ENCODE measurements around the gene CLEC9A.
"Not testable (repeated sequence)": the region's sequence is repeated elsewhere in the genome, so short reads cannot be mapped to it uniquely, and the experiment has no call there.

The CLEC9A gene

DNA sequence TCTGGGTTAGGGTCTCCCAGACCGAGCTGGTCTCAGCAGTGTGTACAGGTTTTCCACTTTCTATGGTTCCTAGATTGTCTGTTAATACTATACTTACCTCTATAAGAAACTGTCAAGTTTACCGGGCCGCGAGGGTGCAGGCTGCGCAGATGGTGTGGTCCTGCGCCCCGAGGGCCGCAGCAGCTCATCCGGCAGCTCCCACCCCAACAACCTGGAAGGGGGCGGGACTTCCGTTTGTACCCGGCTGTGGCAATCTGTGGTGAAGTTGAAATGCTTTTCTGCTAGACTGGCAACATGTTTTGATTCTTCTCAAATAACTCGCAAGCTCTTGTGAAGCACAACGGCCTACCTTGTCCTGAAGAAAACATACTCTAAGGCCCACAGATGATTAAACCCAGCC is at the start of gene CLEC9A:
Gene CLEC9A (plus strand): TSS at position 237 of the 400 bp plus-strand sequence. CDS start 22,006 bp downstream, outside the sequence.
- DNase-seq (ENCODE audit: low read depth in 2 of 2): no peak

- no peak for DNase-seq (ENCODE audit: low read depth in 2 of 2)
Measured at GRCh38 chr12:9991876-9992275, 38.6 kb upstream of the CLEC9A start.

DNA sequence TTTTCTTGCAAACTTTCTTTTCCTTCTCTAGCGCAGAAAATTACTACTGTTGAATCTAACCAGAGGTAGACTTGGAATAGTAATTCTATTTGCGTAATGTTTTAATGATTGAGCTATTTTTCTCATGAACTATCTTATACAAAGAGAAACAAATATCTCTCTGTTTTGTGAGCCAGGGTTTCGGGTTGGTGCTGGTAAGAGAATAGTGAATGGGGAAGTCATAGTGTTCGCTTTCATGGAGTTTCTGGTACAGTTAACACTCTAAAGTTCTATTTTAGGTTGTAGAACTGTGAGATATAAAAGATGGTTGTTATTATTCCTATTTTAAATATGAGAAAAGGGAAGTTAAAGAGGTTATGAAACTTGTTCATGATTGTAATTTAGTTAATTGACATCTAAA is 38.2 kb upstream of the CLEC9A start:
- no peak for DNase-seq (ENCODE audit: low read depth in 2 of 2)

DNA sequence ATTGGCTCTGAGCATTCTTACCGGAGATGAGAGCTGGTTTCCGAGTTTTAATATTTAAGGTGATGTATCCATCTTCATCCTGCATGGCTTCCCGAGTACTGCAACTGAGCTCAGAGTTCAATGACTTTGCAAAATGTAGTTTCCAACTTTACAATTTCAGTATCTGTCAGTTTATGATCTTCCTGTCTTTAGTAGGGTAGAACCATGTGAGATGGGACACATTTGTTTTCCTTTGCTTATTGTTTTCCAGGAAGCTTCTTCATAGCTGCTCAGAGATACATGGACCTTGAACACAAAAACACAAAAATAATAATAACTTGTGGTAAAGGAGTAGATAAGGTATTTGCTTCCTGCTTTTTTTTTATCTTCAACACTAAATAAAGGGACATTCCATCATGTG is 31.5 kb upstream of the CLEC9A start, which contains the start of gene CLEC1B:
Gene CLEC1B (minus strand): TSS at position 106 of the 400 bp plus-strand sequence. CDS start 21 bp downstream, at position 85.
- DNase-seq (ENCODE audit: low read depth in 2 of 2): no peak

- DNase-seq (ENCODE audit: low read depth in 2 of 2): no peak
Measured at GRCh38 chr12:10001171-10001776, 29.2 kb upstream of the CLEC9A start.

DNA sequence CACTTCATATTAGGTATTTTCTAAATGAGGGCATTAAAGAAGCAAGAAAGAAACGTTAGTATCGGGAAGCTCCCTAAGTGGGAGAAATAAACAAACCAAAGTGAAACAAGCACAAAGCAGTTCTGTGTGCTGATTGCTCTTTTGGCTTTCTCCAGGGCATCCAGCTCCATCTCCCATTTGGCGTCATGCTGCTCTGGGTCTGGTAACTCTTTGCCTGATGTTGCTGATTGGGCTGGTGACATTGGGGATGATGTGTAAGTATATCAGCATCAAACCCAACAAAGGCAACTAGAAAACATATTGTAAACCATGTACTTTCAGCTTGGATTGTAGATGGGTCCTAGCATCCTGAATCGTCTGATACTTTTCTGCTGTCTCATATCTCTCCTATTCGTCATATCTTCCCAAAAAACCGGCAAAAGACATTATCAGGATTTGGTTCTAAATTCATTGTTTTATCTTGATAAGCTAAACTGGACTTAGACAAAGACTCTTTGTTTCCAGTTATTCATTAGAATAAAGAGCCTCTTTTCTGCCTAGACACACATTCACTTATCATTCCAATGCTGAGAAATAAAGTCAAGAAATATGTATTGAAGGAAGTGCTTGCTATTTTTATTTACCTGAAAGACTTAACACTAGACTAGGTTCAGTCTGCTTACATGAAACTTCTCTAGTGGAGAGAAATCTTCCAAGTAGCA is 17.7 kb upstream of the CLEC9A start:
- DNase-seq (ENCODE audit: low read depth in 2 of 2): no peak

GRCh38 chr12:10015450-10015849 is 15.0 kb upstream of the CLEC9A start:
- DNase-seq (ENCODE audit: low read depth in 2 of 2): no peak

DNA sequence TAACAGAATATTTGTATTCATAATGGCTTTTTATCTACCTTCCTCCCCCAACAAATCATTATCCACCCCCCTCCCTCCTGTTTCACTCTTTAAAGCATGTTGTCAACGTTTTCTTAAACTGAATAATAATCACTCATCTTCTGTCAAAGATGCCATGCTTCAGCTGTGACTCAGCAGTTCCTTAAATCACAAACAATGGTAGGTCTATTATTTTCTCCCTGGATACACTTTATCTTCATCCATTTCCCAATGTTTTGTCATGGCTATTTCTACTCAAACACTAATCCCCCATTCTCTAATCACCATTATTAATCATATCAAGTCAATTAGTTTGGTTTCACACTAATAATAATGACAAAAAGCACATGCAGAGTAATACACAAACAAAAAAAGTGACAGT is 13.6 kb upstream of the CLEC9A start:
- no peak for DNase-seq (ENCODE audit: low read depth in 2 of 2)

GRCh38 chr12:10018386-10018785 is 12.1 kb upstream of the CLEC9A start:
- no peak for DNase-seq (ENCODE audit: low read depth in 2 of 2)

DNA sequence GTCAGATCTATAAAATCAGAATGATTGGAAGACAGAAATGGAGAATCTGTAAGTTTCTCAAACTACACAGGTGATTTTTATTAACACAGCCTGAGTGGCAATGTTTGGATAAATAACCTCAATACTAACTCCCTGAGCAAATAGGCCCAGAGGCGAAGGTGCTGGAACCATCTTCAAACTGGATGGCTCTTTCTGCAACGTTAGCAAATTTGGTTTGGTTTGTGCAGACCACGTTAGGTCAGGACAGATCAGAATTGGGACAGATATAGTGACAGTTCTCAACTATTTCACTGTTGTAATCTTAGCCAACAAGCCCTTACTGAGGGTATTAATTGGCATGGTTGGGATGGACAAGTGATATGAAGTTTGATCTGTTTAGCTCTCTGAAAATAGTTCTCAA is 9.1 kb upstream of the CLEC9A start:
- no peak for DNase-seq (ENCODE audit: low read depth in 2 of 2)

DNA sequence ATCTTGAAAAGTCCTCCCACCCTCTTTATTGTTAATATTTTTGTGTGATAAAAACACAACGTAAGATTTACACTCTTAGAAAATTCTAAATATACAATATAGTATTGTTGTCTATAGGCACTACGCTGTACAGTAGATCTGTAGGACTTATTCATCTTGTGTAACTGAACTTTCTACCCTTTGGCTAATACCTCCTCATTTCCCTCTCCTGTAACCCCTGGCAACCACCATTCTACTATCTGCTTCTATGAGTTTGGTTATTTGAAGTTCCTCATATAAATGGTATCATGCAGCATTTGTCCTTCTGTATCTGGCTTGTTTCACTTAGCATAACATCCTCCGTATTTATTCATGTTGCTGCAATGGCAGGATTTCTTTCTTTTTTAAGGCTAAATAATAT is 5.2 kb upstream of the CLEC9A start:
- no peak for DNase-seq (ENCODE audit: low read depth in 2 of 2)

DNA sequence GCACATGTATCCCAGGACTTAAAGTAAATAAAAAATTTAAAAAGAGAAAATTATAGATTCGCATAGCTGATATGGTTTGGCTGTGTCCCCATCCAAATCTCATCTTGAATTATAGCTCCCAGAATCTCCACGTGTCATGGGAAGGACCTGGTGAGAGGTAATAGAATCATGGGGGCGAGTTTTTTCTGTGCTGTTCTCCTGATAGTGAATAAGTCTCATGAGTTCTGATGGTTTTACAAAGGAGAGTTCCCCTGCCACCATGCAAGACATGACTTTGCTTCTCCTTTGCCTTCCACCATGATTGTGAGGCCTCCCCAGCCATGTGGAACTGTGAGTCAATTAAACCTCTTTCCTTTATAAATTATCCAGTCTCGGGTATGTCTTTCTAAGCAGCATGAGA is 3.8 kb upstream of the CLEC9A start:
- DNase-seq (ENCODE audit: low read depth in 2 of 2): not testable (repeated sequence)

DNA sequence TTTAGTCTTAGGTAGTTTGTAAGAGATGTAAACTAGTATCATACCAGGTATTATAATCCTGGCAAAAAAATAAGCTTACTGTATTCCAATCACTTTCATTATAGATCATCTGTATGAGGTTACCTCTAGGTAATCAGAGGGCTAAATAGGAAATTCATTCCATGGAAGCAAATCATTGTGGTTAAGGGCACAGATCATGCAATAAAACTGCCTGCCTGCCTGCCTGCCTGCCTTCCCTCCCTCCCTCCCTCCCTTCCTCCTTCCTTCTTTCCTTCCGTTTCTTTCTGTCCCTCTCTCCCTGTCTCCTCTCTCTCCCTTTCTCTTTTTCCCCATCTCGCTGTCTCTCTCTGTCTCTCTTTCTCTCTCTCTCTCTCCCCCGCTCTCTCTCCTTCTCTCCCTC is 3.2 kb upstream of the CLEC9A start:
- DNase-seq (ENCODE audit: low read depth in 2 of 2): no peak

- DNase-seq (ENCODE audit: low read depth in 2 of 2): no peak
Measured at GRCh38 chr12:10027721-10028120, 2.8 kb upstream of the CLEC9A start.

DNA sequence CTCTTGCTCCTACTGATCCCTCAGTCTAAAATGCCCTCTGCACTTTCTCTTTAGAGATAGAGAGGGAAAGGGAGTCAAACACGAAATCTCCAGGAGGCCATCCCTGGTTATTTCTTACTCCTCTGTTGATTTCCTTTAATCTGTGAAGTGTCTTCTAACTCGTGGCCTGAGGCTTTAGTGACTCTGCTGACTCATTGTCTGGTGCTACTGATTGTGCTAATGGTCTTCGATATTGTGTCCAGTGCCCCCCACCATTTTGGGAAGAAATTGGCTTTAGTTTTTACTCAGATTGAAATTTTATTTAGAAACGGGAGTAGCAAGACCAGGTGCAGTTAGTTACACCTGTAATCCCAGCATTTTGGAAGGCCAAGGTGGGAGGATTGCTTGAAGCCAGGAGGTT is 839 bp downstream of the CLEC9A start:
- no peak for DNase-seq (ENCODE audit: low read depth in 2 of 2)

- DNase-seq (ENCODE audit: low read depth in 2 of 2): no peak
Measured at GRCh38 chr12:10031771-10032175, 1.3 kb downstream of the CLEC9A start.

GRCh38 chr12:10033783-10034545 is 3.5 kb downstream of the CLEC9A start:
- no peak for DNase-seq (ENCODE audit: low read depth in 2 of 2)

GRCh38 chr12:10042167-10042566 is 11.7 kb downstream of the CLEC9A start:
- no peak for DNase-seq (ENCODE audit: low read depth in 2 of 2)

- DNase-seq (ENCODE audit: low read depth in 2 of 2): no peak
Measured at GRCh38 chr12:10048526-10048925, 18.0 kb downstream of the CLEC9A start.

DNA sequence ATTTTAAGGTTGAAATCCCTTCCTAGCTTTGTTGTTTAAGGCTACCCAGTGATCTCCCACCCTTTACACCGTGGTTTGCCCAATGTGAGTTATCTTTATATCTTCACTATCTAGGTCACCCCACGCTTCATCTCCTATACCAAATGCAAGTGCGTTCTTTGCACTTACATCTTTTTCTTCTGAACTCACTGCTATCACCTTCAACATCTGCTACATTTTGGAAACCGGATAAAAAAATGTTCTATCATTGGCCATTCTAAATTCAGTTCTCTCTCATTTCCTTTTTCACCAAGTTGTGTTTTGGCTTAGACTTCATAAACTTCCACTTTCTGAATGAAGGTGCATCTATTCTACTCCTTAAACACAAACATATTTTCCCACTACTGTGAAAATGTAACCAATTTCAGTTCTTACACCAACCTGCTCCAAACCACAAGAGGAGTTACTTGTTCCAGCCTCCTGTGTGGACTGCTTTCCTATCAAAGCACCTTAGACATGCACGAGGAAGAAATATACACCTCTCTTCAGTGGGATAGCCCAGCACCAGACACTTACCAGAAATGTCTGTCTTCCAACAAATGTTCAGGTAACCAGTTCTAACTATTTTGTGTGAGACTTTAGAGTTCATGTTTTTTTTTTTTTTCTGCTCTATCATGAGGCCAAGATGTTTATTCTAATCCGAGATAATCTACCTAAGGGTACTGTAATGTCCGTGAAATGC is 21.9 kb downstream of the CLEC9A start:
- DNase-seq (ENCODE audit: low read depth in 2 of 2): no peak

DNA sequence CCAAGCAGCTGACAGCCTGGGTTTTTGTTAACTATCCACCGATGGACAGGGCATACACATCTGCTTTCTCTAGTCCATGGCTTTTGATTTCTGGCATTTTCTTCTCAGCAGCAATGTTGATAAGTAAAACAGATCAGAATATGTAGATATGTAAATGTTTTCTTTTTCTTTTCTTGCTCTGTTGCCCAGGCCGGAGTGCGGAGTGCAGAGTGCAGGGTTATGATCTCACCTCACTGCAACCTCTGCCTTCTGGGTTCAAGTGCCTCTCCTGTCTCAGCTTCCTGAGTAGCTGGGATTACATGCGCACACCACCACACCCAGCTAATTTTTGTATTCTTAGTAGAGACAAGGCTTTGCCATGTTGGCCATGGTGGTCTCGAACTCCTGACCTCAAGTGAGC is 27.9 kb downstream of the CLEC9A start:
- DNase-seq (ENCODE audit: low read depth in 2 of 2): no peak

DNA sequence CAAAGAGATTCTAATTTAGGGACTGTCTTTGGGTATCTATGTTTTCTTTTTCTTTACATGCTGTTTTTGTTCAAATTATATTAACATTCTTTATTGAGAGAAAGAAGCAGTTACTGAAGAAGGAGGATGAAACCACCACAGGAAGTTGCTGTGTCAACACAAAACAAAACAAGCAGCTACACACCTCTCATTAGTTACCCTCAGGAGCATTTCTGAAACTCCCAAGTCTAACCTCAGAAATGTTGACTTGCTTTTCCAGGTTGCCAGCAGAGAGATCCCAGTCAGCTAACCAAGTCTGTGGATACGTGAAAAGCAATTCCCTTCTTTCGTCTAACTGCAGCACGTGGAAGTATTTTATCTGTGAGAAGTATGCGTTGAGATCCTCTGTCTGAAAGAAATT is 34.8 kb downstream of the CLEC9A start:
- DNase-seq (ENCODE audit: low read depth in 2 of 2): no peak

Data from stimulated activated CD8-positive, alpha-beta memory T cell treated with anti-CD3 and anti-CD28 coated beads, Interleukin-7, amount 100 ng/mL, for 1 hour (primary cell).